GM21360 (cell line): ENCODE data around the gene BMX.

Source experiments
- ATAC-seq: cut with Tn5 transposase; IDR thresholded peaks from one replicate; pipeline ENCODE4 v1.9.1; 2021; ENCODE audit warnings: mild to moderate bottlenecking, moderate library complexity; ENCODE audit not compliant: unreplicated experiment

The BMX gene

GRCh38 chrX:15500497-15500966 is at the start of gene BMX:
Gene BMX, plus strand, starts transcription at chrX:15500807. Its CDS starts 7,547 bp downstream, at chrX:15508354.
- ATAC-seq: no peak

GRCh38 chrX:15451913-15452312 is 48.7 kb upstream of the BMX start:
- no peak for ATAC-seq

- no peak for ATAC-seq
Measured at GRCh38 chrX:15464704-15465103, 35.9 kb upstream of the BMX start.

- no peak for ATAC-seq
Measured at GRCh38 chrX:15465347-15465746, 35.3 kb upstream of the BMX start.

- ATAC-seq: no peak
Measured at GRCh38 chrX:15465896-15466651, 34.5 kb upstream of the BMX start.

DNA sequence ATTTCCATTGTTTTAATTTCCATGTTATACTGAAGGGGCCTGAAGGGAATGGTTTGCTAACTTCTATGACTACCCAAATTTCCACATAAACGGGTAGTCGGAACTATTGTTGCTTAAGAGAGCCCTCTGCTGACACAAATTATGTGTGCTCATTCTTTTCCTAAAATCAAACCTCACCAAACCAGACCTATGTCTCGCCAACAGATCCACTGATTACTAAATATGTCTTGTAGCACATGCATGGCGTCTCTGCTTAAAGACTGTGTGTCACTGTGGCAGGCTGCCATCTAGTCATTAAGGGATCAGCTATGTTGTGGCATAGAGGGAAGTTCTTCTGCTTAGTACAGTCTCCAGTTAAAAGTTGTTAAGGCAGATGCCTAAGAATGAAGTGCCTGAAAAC is 32.6 kb upstream of the BMX start:
- no peak for ATAC-seq

DNA sequence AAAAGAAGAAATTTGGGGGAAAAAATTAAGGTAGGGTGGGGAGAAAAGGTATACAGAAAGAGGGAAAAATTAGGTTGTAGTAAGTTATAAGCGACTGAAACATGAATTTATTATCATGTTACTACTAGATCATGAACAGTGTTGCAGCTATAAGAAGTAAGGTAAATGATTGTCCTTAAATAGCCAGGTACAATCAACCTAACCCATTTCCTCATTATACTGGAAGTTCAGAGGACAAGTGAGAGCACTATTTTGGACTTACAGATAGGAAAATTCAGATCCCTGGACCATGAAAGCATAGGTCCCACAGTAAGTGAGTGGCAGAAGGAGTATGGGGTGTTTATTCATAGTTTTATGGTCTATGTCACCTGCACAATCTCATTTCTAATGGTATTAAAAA is 31.0 kb upstream of the BMX start:
- ATAC-seq: no peak

GRCh38 chrX:15471028-15471427 is 29.6 kb upstream of the BMX start:
- ATAC-seq: peak; percentile 71

DNA sequence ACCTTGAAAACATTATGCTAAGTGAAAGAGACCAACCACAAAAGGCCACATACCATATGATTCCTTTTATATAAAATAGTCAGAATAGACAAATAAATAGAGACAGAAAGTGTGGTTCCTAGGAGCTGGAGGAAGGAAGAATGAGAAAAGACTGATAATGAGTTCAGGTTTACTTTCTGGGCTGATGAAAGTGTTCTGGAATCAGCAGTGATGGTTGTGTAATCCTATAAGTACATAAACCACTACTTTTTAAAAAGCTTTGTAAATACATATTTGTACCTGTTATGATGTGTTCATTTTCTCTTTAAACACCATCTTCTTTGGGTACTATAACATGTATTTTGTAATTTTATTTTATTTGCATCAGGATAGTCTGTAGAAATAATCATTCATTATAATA is 28.1 kb upstream of the BMX start:
- ATAC-seq: no peak

- ATAC-seq: no peak
Measured at GRCh38 chrX:15474028-15474427, 26.6 kb upstream of the BMX start.

DNA sequence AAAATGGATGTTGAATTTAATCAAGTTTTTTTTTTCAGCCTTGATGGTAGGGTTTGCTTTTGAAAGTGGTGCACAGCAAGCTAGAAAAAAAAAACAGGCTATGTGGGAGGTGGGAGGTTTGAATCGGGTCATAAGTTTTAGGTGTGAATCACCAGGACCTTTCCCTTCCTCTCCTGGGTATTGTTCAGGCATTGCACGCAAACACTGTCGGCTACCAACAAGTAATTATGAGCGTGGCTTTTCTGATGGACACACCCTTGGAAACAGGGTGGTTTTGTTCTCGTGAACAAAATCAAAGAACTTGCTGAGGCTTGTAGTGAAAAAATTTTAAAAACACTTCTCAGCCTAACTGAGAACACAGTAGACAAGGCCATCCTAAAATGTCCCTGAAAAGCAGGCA is 25.6 kb upstream of the BMX start:
- no peak for ATAC-seq

- ATAC-seq: no peak
Measured at GRCh38 chrX:15475486-15475885, 25.1 kb upstream of the BMX start.

GRCh38 chrX:15483891-15484290 is 16.7 kb upstream of the BMX start:
- ATAC-seq: no peak

DNA sequence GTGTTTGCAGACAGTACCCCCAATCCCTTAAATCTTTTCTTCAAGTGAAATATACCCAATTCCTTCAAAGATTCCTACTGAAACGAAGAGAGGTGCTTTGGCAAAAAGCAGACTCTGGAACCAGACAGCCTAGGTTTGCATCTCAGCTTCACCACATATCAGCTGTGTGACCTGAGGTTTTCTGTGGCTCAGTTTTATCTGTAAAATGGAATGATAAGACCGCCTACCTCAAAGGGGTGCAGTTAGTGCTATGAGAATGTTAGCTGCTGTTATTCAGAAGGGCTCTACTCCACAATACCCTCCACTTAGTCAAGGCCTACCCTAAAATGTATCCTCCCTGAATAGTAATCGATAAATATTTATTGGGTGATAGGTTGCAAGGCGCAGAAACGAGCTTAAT is 8.1 kb upstream of the BMX start:
- ATAC-seq: no peak

DNA sequence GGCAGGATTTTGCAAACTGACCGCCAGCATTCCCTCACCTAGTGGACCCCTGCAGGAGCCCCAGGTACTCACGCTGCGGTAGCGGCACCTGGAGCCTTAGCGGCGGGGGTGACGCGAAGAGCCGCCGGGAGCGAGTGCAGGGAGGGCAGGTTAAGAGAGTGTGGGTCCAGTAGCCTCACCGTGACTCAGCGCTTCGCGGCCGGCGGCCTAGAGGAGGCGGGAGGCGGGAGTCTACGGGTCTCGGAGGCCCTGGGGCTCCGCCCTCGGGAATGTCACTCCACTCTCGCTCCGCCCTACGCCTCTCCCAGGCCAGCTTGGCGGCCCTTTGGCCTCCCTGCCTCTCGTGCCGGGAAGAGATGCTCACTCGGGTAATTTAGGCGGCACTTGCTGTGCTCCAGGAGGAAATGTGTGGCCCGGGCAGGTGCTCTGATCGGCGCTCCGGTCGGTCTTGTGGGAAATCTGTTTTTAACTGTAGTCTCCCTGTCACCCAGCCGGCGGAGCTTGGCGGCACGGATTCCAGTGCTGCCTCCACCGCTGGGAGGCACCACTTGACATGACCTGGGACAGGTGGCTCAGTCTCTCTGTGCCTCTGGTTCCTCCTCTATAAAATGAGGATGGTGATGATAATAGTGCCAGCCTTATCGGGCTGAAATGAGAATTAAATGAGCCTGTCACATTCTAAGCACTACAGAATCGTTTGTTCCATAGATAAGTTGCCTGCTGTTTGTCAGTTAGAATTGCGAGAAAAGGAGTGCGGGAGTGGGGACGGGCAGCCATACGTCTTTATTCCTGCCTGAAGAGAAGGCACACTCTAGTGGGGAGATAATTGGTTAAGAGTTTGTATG is 7.3 kb upstream of the BMX start, which contains the start of gene PIR:
TSS of gene PIR (minus strand) at position 216 of the 845 bp plus-strand sequence. CDS start 2,076 bp downstream, outside the sequence.
- ATAC-seq: peak; percentile 94

- no peak for ATAC-seq
Measured at GRCh38 chrX:15495801-15496200, 4.8 kb upstream of the BMX start.

GRCh38 chrX:15496824-15497223 is 3.8 kb upstream of the BMX start:
- no peak for ATAC-seq

- ATAC-seq: no peak
Measured at GRCh38 chrX:15497865-15498264, 2.7 kb upstream of the BMX start.

DNA sequence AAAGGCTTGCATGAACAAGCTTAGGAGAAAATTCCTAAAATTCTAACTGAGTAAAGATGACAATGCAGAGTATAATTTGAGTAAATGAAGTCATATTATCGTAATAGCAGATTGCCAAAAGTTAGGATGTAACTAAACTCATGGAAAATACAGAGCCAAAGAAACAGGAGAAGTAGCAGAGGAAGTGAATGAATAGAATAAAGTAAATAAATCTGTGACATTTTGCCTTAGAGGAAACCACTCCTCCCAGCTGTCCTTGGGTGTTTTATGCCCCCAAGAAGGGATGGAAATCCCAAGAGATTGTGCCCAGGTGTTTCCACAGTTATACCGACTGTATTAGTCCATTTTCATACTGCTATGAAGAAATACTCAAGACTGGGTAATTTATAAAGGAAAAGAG is 1.9 kb upstream of the BMX start:
- no peak for ATAC-seq

DNA sequence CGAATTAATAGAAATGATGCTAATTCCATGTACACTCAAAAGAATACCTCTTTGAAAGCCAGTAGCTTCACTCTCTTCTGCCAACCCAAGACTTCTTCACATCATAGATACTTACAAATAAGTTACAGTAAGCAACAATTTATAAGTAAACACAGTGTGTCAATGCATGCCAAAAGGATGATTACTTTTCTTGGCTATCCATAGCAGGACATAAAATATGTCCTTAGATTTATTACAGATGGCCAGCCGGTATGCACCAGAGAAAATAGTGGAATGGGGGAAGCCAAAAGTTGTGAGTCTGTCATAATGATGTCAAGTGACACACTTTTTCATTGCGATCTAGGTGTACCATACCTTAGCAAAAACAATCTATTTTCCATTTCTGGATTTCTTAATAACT is 631 bp upstream of the BMX start:
- ATAC-seq: no peak

DNA sequence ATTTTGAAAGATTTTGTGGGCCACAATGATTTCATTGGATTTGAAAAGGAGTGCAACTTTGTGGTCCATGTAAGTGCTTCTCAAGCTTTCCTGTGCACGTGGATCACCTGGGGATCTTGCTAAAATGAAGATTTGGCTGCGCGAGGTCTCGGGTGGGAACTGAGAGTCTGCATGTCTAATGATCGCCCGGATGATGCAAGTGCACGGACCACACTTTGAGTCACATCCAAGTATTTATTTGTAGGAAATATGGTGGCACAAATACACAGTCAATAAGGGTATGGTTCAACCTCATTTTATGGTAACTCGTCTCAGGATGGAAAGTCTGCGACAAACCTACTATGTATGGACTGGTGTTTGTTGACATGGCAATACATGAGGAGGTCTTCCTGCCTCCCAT is 899 bp downstream of the BMX start:
- ATAC-seq: no peak

DNA sequence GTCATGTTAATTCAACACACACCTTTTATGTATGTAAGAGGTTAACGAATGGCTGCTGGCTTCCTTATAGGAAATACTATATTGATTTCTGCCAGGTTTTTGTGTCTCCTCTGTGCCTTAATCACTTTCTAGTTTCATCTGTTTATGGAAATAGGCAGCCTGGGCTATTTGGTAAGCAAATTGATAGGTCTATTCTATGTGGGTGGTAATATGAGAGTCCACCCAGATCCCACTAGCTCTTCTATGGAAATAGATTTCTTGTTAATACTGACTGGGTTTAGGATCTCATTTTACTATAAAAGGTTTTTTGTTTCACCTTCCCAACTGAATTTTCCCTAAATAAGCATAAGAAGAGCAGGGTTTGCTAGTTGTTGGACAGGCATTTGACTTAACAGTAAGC is 4.1 kb downstream of the BMX start:
- ATAC-seq: no peak
